Peyer's patch (tissue), 4 donors: ENCODE measurements around the gene CENPC.

Source experiments
- CTCF ChIP-seq, 6 experiments: fragments of 450-650 bp in 4 of 6; fragments of 200-600 bp in 2 of 6; sonication (generic) in 1 of 6; IDR thresholded peaks; one replicate each; pipeline ENCODE4 v1.5.1; 2017 to 2019; ENCODE audit warnings: antibody characterized with exemption in 6 of 6, mild to moderate bottlenecking in 3 of 6, moderate library complexity in 1 of 6
- POLR2A ChIP-seq, 2 donors: fragments of 450-650 bp; IDR thresholded peaks; one replicate each; pipeline ENCODE4 v1.5.1; 2017; ENCODE audit warnings: antibody characterized with exemption in 2 of 2, mild to moderate bottlenecking in 2 of 2, moderate library complexity in 2 of 2

- no peak for TF ChIP-seq CTCF (IDR thresholded peaks at IDR 0.05)
- TF ChIP-seq POLR2A (IDR thresholded peaks at IDR 0.05): no peak
These were observed 30.1 kb upstream of the CENPC start for GRCh38 chr4:67575232-67576058.
